Parathyroid adenoma (tissue), 2 donors: ENCODE data around the gene FGG.

Source experiments
- H2AFZ ChIP-seq: fragments of 300-600 bp; sonication (generic); one replicate; pipeline ENCODE4 v1.7.0; 2017; ENCODE audit warnings: antibody characterized with exemption, mild to moderate bottlenecking
- H3K27ac ChIP-seq: fragments of 300-600 bp; sonication (generic); one replicate; pipeline ENCODE4 v1.7.0; 2017
- H3K27me3 ChIP-seq: fragments of 300-600 bp; sonication (generic); one replicate; pipeline ENCODE4 v1.7.0; 2017; ENCODE audit warnings: low read length; ENCODE audit not compliant: control insufficient read depth, insufficient read depth
- H3K36me3 ChIP-seq: fragments of 300-600 bp; sonication (generic); one replicate; pipeline ENCODE4 v1.7.0; 2017; ENCODE audit warnings: low read length; ENCODE audit not compliant: control insufficient read depth, insufficient read depth
- H3K4me1 ChIP-seq: fragments of 300-600 bp; sonication (generic); one replicate; pipeline ENCODE4 v1.7.0; 2017; ENCODE audit warnings: control low read depth
- H3K4me2 ChIP-seq: fragments of 300-600 bp; sonication (generic); one replicate; pipeline ENCODE4 v1.7.0; 2017; ENCODE audit warnings: low read length
- H3K4me3 ChIP-seq: fragments of 300-600 bp; sonication (generic); one replicate; pipeline ENCODE4 v1.7.0; 2017; ENCODE audit warnings: low read depth, low read length
- H3K79me2 ChIP-seq: fragments of 300-600 bp; sonication (generic); one replicate; pipeline ENCODE4 v1.7.0; 2017; ENCODE audit warnings: control low read depth
- H3K9ac ChIP-seq: fragments of 300-600 bp; sonication (generic); one replicate; pipeline ENCODE4 v1.7.0; 2017; ENCODE audit warnings: mild to moderate bottlenecking
- H3K9me3 ChIP-seq: fragments of 300-600 bp; sonication (generic); one replicate; pipeline ENCODE4 v1.7.0; 2017; ENCODE audit warnings: low read length; ENCODE audit not compliant: control insufficient read depth
- TF ChIP-seq, protein P1 (sequence below): fragments of 300-600 bp; sonication (generic); IDR thresholded peaks from one replicate; pipeline ENCODE4 v1.7.0; 2017; ENCODE audit warnings: antibody characterized with exemption, mild to moderate bottlenecking
- donor health status: primary hyperparathyroidism.

FGG gene

DNA sequence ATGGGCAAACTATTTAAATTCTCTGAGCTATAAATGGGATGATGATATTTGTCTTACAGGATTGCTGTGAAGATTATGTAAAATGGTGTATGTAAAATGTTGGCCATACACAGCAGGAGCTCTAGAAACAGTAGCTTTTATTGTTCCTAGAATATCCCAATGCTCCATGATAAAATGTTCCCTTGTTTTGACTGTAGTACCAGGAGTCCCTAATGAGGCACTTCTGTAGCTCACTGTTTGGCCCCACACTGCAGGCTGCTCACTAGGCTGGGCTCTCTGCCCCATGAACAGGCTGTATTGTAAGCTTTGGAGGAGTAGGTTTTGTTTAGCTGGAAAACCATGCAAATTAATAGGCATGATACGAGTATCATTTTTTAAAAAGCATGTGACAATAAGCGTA lies 18.6 kb downstream of the FGG start:
- H3K36me3 ChIP-seq: no peaks in the 10 kb centered on the region
- H3K4me1 ChIP-seq: no peaks in the 10 kb centered on the region
- no peak overlapping the region for H3K27ac ChIP-seq
- H3K9ac ChIP-seq: no peak overlapping the region
- H3K4me2 ChIP-seq: no peak overlapping the region
- H2AFZ ChIP-seq: no peak overlapping the region
- H3K79me2 ChIP-seq: no peaks in the 10 kb centered on the region
- H3K4me3 ChIP-seq: no peak overlapping the region
- H3K27me3 ChIP-seq: no peaks in the 10 kb centered on the region
- no peaks in the 10 kb centered on the region for H3K9me3 ChIP-seq
- TF ChIP-seq, protein P1, sequence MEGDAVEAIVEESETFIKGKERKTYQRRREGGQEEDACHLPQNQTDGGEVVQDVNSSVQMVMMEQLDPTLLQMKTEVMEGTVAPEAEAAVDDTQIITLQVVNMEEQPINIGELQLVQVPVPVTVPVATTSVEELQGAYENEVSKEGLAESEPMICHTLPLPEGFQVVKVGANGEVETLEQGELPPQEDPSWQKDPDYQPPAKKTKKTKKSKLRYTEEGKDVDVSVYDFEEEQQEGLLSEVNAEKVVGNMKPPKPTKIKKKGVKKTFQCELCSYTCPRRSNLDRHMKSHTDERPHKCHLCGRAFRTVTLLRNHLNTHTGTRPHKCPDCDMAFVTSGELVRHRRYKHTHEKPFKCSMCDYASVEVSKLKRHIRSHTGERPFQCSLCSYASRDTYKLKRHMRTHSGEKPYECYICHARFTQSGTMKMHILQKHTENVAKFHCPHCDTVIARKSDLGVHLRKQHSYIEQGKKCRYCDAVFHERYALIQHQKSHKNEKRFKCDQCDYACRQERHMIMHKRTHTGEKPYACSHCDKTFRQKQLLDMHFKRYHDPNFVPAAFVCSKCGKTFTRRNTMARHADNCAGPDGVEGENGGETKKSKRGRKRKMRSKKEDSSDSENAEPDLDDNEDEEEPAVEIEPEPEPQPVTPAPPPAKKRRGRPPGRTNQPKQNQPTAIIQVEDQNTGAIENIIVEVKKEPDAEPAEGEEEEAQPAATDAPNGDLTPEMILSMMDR: no peak

DNA sequence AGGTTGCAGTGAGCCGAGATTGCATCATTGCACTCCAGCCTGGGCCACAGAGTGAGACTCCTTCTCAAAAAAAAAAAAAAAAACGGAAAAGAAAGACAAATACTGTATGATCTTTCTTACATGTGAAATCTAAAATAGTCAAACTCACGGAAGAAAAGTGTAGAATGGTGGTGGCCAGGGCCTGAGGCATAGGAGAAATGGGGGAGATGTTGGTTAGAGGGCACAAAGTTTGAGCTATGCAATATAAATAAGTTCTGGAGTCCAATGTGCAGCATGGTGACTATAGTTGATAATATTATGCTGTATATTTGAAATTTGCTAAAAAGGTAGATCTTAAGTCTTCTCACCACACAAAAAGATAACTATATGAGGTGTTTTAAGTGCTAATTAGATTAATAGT lies 20.6 kb downstream of the FGG start:
- TF ChIP-seq, protein P1: no peak
- no peaks in the 10 kb centered on the region for H3K9me3 ChIP-seq
- H2AFZ ChIP-seq: no peak overlapping the region

DNA sequence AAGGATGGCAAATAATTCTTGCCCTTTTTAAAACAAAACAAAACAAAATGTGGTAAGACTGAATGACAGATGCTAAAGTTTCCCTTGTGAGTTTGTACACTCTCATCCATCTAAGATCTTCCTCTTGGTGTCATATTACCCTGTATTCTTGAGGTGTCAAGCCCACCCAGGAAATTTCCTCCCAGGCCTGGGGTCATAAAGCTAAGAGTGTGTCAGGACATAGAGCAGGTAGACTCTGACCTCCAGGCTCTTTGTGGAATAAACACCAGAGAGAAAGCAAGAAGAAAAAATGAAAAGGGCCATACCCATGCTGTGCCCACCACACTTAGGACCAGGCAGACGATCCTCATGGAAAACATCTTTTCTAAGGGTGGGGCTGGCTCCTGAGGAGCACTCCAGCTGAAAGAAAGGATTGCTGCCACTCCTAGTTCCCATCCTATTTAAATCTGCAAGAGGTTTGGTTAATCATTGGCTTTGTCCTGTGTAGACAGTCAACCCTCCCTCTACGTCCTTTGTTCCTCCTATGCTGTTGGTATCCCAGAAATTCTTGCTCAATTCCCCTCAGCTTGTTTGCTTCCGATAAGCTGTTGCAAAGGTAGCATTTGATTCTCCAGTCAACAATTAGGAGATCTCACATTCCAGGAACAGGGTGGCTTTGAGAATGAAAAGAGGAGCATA lies 22.0 kb downstream of the FGG start, which contains the start of gene FGA:
Gene FGA, minus strand, starts transcription at position 414 of the 678 bp plus-strand sequence. Its CDS starts 55 bp downstream, at position 359.
- no peak within 1 kb of the TSS for H3K4me2 ChIP-seq
- no peaks in the 10 kb centered on the region for H3K27me3 ChIP-seq
- H3K4me1 ChIP-seq: no peaks in the 10 kb centered on the region
- no peak within 1 kb of the TSS for H3K9ac ChIP-seq
- no peaks in the 10 kb centered on the region for H3K79me2 ChIP-seq
- H3K4me3 ChIP-seq: no peak within 1 kb of the TSS
- no peaks in the 10 kb centered on the region for H3K36me3 ChIP-seq
- no peaks in the 10 kb centered on the region for H3K9me3 ChIP-seq
- H2AFZ ChIP-seq: no peak within 1 kb of the TSS
- H3K27ac ChIP-seq: no peak within 1 kb of the TSS
- TF ChIP-seq, protein P1: no peak

More for the DNA sequence above, 20.6 kb downstream of the FGG start:
- H3K9ac ChIP-seq: no peak overlapping the region
- no peaks in the 10 kb centered on the region for H3K4me1 ChIP-seq
- H3K4me3 ChIP-seq: no peak overlapping the region
- no peaks in the 10 kb centered on the region for H3K79me2 ChIP-seq
- H3K36me3 ChIP-seq: no peaks in the 10 kb centered on the region
- no peak overlapping the region for H3K27ac ChIP-seq
- no peaks in the 10 kb centered on the region for H3K27me3 ChIP-seq
- no peak overlapping the region for H3K4me2 ChIP-seq

DNA sequence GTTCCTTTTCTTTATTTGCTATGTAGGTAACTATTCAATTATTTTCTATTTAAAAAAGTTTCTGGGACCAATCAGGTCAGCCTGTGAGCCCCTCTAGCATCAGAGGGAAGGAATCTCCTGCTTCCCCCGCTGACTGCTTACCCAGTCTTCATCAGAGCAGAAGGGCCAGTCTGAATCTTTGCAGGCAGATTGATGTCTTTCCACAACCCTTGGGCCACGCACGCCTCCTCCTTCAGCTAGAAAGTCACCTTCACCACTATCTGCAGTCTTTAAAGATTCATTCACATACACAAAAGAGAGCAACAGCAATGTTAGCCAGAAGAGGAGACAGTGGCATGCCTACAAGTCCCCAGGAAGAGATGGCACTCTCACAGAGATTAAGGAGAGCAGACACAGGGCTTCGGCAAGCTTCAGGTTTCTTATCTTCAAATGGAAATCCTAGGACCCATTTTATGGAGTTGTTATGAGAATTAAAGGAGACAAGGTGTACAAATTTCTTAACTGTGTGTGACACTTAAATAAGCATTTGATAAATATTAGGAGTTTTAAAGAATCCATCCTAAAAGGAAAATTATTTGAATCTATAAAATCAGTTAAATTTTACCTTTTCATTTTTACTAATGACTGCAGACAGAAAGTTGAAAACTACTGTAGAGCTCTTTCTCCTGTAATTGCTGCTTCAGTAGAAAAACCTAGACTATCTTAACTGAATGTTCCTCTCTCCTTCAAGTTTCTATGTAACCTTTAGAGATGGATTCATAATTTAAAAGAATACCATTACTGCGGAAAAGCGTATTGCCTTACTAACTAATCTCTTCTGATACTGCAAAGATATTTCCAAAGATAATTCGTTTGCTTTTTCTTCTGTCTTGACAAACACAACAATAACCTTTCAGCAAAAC lies 22.9 kb downstream of the FGG start:
- TF ChIP-seq, protein P1: no peak
- Histone ChIP-seq H3K79me2 (no peaks in the 10 kb centered on the region), H3K27me3 (no peaks in the 10 kb centered on the region), H3K4me3 (no peak overlapping the region), H3K9me3 (no peaks in the 10 kb centered on the region), H3K27ac (no peak overlapping the region), H3K4me1 (no peaks in the 10 kb centered on the region), H3K36me3 (no peaks in the 10 kb centered on the region), H2AFZ (no peak overlapping the region), H3K9ac (no peak overlapping the region), H3K4me2 (no peak overlapping the region)
